OCI-LY1 (cell line): ENCODE data around the gene NFILZ.

Source experiments
- H2AFZ ChIP-seq: fragments of 200-600 bp; sonication (generic), shearing (Covaris generic); 2 replicates; pipeline ENCODE4 v1.6.0; 2014; ENCODE audit warnings: antibody characterized with exemption, mild to moderate bottlenecking, low read length
- H3F3A ChIP-seq: fragments of 200-600 bp; sonication (generic), shearing (Covaris generic); 2 replicates; pipeline ENCODE4 v1.6.0; 2014; ENCODE audit warnings: mild to moderate bottlenecking, antibody characterized with exemption, low read length, moderate library complexity; ENCODE audit not compliant: insufficient read depth
- H3K27ac ChIP-seq: fragments of 200-600 bp; sonication (generic); 2 replicates; pipeline ENCODE4 v1.5.1; 2014; ENCODE audit warnings: low read length, mixed run types, mild to moderate bottlenecking, low read depth; ENCODE audit not compliant: poor library complexity, severe bottlenecking
- H3K27me3 ChIP-seq: fragments of 200-600 bp; sonication (generic); 2 replicates; pipeline ENCODE4 v1.6.0; 2014; ENCODE audit warnings: antibody characterized with exemption, mild to moderate bottlenecking, low read length, moderate library complexity; ENCODE audit not compliant: insufficient read depth
- H3K36me3 ChIP-seq: fragments of 200-600 bp; sonication (generic); 2 replicates; pipeline ENCODE4 v1.6.1; 2014; ENCODE audit warnings: mild to moderate bottlenecking, antibody characterized with exemption, low read length, moderate library complexity, mixed read lengths; ENCODE audit not compliant: insufficient read depth
- H3K4me1 ChIP-seq: fragments of 200-600 bp; sonication (generic); 2 replicates; pipeline ENCODE4 v1.5.1; 2014; ENCODE audit warnings: mild to moderate bottlenecking, low read length, moderate library complexity; ENCODE audit not compliant: insufficient read depth, severe bottlenecking
- H3K4me2 ChIP-seq: fragments of 200-600 bp; sonication (generic), shearing (Covaris generic); 2 replicates; pipeline ENCODE4 v1.6.1; 2014; ENCODE audit warnings: low read length
- H3K4me3 ChIP-seq: fragments of 200-600 bp; sonication (generic); 2 replicates; pipeline ENCODE4 v1.5.1; 2014; ENCODE audit warnings: low read length, low read depth, mild to moderate bottlenecking, mixed read lengths; ENCODE audit not compliant: poor library complexity, severe bottlenecking
- H3K79me2 ChIP-seq: fragments of 200-600 bp; shearing (Covaris generic); 2 replicates; pipeline ENCODE4 v1.6.1; 2016; ENCODE audit warnings: mixed run types, low read length, mixed read lengths; ENCODE audit not compliant: insufficient read depth
- H3K9ac ChIP-seq: fragments of 200-600 bp; sonication (generic), shearing (Covaris generic); 2 replicates; pipeline ENCODE4 v1.6.1; 2014; ENCODE audit warnings: mild to moderate bottlenecking, low read length, mixed read lengths
- H3K9me2 ChIP-seq: fragments of 200-600 bp; sonication (generic), shearing (Covaris generic); 2 replicates; pipeline ENCODE4 v1.6.1; 2014; ENCODE audit warnings: low read depth, mild to moderate bottlenecking, low read length, mixed read lengths
- H3K9me3 ChIP-seq: fragments of 200-600 bp; shearing (Covaris generic); 2 replicates; pipeline ENCODE4 v1.6.1; 2014; ENCODE audit warnings: low read length, mixed read lengths
- H4K20me1 ChIP-seq: fragments of 200-600 bp; sonication (generic), shearing (Covaris generic); 2 replicates; pipeline ENCODE4 v1.6.0; 2016; ENCODE audit warnings: mild to moderate bottlenecking, low read length; ENCODE audit not compliant: insufficient read depth
- CTCF ChIP-seq: fragments of 200-600 bp; sonication (generic), shearing (Covaris generic); IDR thresholded peaks from 2 replicates; pipeline ENCODE4 v1.5.1; 2017; ENCODE audit warnings: mild to moderate bottlenecking, antibody characterized with exemption, low read length, moderate library complexity, mixed read lengths
- EZH2 ChIP-seq: fragments of 200-600 bp; sonication (generic), shearing (Covaris generic); IDR thresholded peaks from 2 replicates; pipeline ENCODE4 v1.8.0; 2017; ENCODE audit warnings: borderline replicate concordance, mixed run types, mild to moderate bottlenecking, antibody characterized with exemption, low read length, moderate library complexity, mixed read lengths

The NFILZ gene

GRCh38 chr19:8665468-8666213 is 35.2 kb downstream of the NFILZ start:
- no peak overlapping the region for H3K9ac ChIP-seq
- no peak overlapping the region for H3K4me2 ChIP-seq
- no peaks in the 10 kb centered on the region for H3F3A ChIP-seq
- H3K27me3 ChIP-seq: no peaks in the 10 kb centered on the region
- H3K9me2 ChIP-seq: no peaks in the 10 kb centered on the region
- no peak overlapping the region for H3K4me3 ChIP-seq
- H3K27ac ChIP-seq: no peak overlapping the region
- H2AFZ ChIP-seq: no peak overlapping the region
- no peaks in the 10 kb centered on the region for H3K4me1 ChIP-seq
- H3K36me3 ChIP-seq: no peaks in the 10 kb centered on the region
- no peaks in the 10 kb centered on the region for H3K9me3 ChIP-seq
- no peaks in the 10 kb centered on the region for H3K79me2 ChIP-seq
- H4K20me1 ChIP-seq: no peaks in the 10 kb centered on the region
- no peak for TF ChIP-seq EZH2
- TF ChIP-seq CTCF: no peak

- Histone ChIP-seq H3K4me2 (no peak overlapping the region), H3K79me2 (no peaks in the 10 kb centered on the region), H3K4me1 (no peaks in the 10 kb centered on the region), H3K36me3 (no peaks in the 10 kb centered on the region), H3K4me3 (no peak overlapping the region), H3K9ac (no peak overlapping the region), H4K20me1 (no peaks in the 10 kb centered on the region), H2AFZ (no peak overlapping the region), H3K9me2 (no peaks in the 10 kb centered on the region), H3F3A (no peaks in the 10 kb centered on the region), H3K27ac (no peak overlapping the region), H3K27me3 (no peaks in the 10 kb centered on the region), H3K9me3 (no peaks in the 10 kb centered on the region)
- no peak for TF ChIP-seq EZH2
- no peak for TF ChIP-seq CTCF
These were observed 36.5 kb downstream of the NFILZ start for GRCh38 chr19:8666814-8667405.

- Histone ChIP-seq H2AFZ (no peak overlapping the region), H3K4me3 (no peak overlapping the region), H4K20me1 (no peaks in the 10 kb centered on the region), H3K9me3 (no peaks in the 10 kb centered on the region), H3K36me3 (no peaks in the 10 kb centered on the region), H3K9ac (no peak overlapping the region), H3K4me1 (no peaks in the 10 kb centered on the region), H3K9me2 (no peaks in the 10 kb centered on the region), H3K27me3 (no peaks in the 10 kb centered on the region), H3F3A (no peaks in the 10 kb centered on the region), H3K79me2 (no peaks in the 10 kb centered on the region), H3K4me2 (no peak overlapping the region), H3K27ac (no peak overlapping the region)
- no peak for TF ChIP-seq EZH2
- TF ChIP-seq CTCF: no peak
These were observed 43.0 kb downstream of the NFILZ start for GRCh38 chr19:8673276-8673891.
